UCSD-AML1 (cell line): ENCODE data around the gene MCM3.

Experiments used
- DNase-seq: peaks from one replicate; lab custom pipeline; 2025; ENCODE audit not compliant: unreplicated experiment; lab: John Stamatoyannopoulos, UW

The MCM3 gene

GRCh38 chr6:52284460-52285176, at the start of gene MCM3:
TSS of gene MCM3 (minus strand) at chr6:52284742. CDS start at chr6:52284674, 68 bp downstream.
- DNase-seq, result peak; percentile 98

- DNase-seq, result no peak
These were observed 49.3 kb upstream of the MCM3 start for GRCh38 chr6:52333840-52334200.

GRCh38 chr6:52331793-52332457, 47.4 kb upstream of the MCM3 start:
- DNase-seq, result no peak

- DNase-seq, result no peak
These were observed 45.9 kb upstream of the MCM3 start for GRCh38 chr6:52330470-52330869.

GRCh38 chr6:52328729-52329128, 44.2 kb upstream of the MCM3 start:
- no peak for DNase-seq

- DNase-seq, result no peak
These were observed 43.7 kb upstream of the MCM3 start for GRCh38 chr6:52328303-52328662.

- DNase-seq, result no peak
These were observed 42.2 kb upstream of the MCM3 start for GRCh38 chr6:52326540-52327364.

GRCh38 chr6:52325695-52326471, 41.3 kb upstream of the MCM3 start:
- DNase-seq, result no peak

- DNase-seq, result no peak
These were observed 39.6 kb upstream of the MCM3 start for GRCh38 chr6:52324189-52324588.

GRCh38 chr6:52317841-52318581, 33.5 kb upstream of the MCM3 start:
- DNase-seq, result no peak

GRCh38 chr6:52317211-52317610, 32.7 kb upstream of the MCM3 start:
- no peak for DNase-seq

GRCh38 chr6:52314752-52315151, 30.2 kb upstream of the MCM3 start:
- DNase-seq, result no peak

- DNase-seq, result no peak
These were observed 27.9 kb upstream of the MCM3 start for GRCh38 chr6:52312461-52312860.

- DNase-seq, result peak; percentile 21
These were observed 26.4 kb upstream of the MCM3 start for GRCh38 chr6:52310932-52311331.

GRCh38 chr6:52307900-52308372, 23.4 kb upstream of the MCM3 start:
- DNase-seq, result no peak

- DNase-seq, result no peak
These were observed 22.7 kb upstream of the MCM3 start for GRCh38 chr6:52306972-52307870.

GRCh38 chr6:52305948-52306767, 21.6 kb upstream of the MCM3 start:
- no peak for DNase-seq

- no peak for DNase-seq
These were observed 20.9 kb upstream of the MCM3 start for GRCh38 chr6:52305411-52305810.
